ENCODE results near the gene CDC42BPB.

DNA sequence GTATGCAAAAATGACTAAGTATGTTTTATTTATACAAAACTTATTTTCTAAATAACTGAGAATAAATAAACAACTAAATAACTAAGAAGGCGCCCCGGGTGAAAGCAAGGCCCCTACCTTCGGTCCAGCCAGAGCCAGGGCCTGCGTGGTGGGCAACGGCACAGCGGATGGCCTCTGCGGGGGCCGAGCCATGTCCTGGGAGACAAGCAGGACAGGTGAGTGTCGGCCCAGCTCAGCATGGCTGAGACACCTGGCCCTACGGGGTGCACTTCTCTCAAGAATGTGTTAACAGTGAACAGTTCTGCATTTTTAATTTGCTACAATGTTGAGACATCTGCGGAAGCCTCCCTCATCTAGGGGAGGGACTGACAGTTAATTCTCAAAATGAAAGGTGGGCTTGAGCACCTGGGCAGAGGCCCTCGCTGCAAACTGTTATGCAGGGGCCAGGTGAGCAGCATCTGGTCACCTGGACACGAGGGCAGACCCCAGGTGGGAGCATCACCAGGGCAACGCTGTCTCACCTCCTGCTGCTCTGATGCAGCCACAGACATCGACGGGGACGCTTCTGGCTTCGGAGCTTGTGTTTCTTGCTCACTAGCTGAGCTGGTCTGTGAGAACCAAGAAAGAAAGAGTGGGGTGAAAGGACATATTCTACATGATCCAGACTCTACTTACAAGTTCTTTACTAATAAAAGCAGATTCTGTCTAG lies 103.1 kb downstream of the CDC42BPB start:
- TF ChIP-seq CTCF (IDR thresholded peaks at IDR 0.05 in 4 of 5, conservative IDR thresholded peaks at IDR 0.05 in 1 of 5), result no peak
- TF ChIP-seq POLR2A (IDR thresholded peaks at IDR 0.05), result no peak

All from gastrocnemius medialis (tissue), 4 donors.